Measurements from ENCODE around the gene EVPL.

EVPL gene

GRCh38 chr17:76017481-76018339, 9.4 kb downstream of the EVPL start:
- no peak overlapping the region for H3K4me3 ChIP-seq
- no peak overlapping the region for H3K27ac ChIP-seq
- TF ChIP-seq CTCF (IDR thresholded peaks at IDR 0.05): no peak
- DNase-seq (ENCODE audit: low spot score): no peak

GRCh38 chr17:76014925-76015261, 12.2 kb downstream of the EVPL start:
- Histone ChIP-seq H3K27ac (no peak overlapping the region), H3K4me3 (no peak overlapping the region)
- no peak for TF ChIP-seq CTCF (IDR thresholded peaks at IDR 0.05)
- no peak for DNase-seq (ENCODE audit: low spot score)

- H3K4me3 ChIP-seq: no peak overlapping the region
- no peak overlapping the region for H3K27ac ChIP-seq
- DNase-seq (ENCODE audit: low spot score): no peak
- TF ChIP-seq CTCF (IDR thresholded peaks at IDR 0.05): peak; percentile 91
Measured at GRCh38 chr17:76014100-76014924, 12.8 kb downstream of the EVPL start.

- no peak for TF ChIP-seq CTCF (IDR thresholded peaks at IDR 0.05)
- DNase-seq (ENCODE audit: low spot score): no peak
- Histone ChIP-seq H3K4me3 (no peak overlapping the region), H3K27ac (no peak overlapping the region)
Measured at GRCh38 chr17:76013377-76013932, 13.7 kb downstream of the EVPL start.

GRCh38 chr17:76011951-76012350, 15.2 kb downstream of the EVPL start:
- Histone ChIP-seq H3K4me3 (no peak overlapping the region), H3K27ac (no peak overlapping the region)
- TF ChIP-seq CTCF (IDR thresholded peaks at IDR 0.05): no peak
- DNase-seq (ENCODE audit: low spot score): no peak

- peak; percentile 66 for DNase-seq (ENCODE audit: low spot score)
- no peak for TF ChIP-seq CTCF (IDR thresholded peaks at IDR 0.05)
- Histone ChIP-seq H3K4me3 (no peak overlapping the region), H3K27ac (no peak overlapping the region)
Measured at GRCh38 chr17:76009969-76010661, 17.0 kb downstream of the EVPL start.
